Ishikawa (cell line): ENCODE results near the gene PAPPA.

Experiments
- CEBPB ChIP-seq: IDR thresholded peaks from 2 replicates; pipeline ENCODE4 v1.6.1; 2012
- CREB1 ChIP-seq: IDR thresholded peaks from 2 replicates; pipeline ENCODE4 v1.6.1; 2012; ENCODE audit warnings: low read depth
- EGR1 ChIP-seq: IDR thresholded peaks from 2 replicates; pipeline ENCODE4 v1.6.1; 2012
- EP300 ChIP-seq: IDR thresholded peaks from 2 replicates; pipeline ENCODE4 v1.6.1; 2012; ENCODE audit warnings: borderline replicate concordance
- FOXM1 ChIP-seq: IDR thresholded peaks from 2 replicates; pipeline ENCODE4 v1.6.1; 2012; ENCODE audit warnings: low read depth, borderline replicate concordance
- NFIC ChIP-seq: IDR thresholded peaks from 2 replicates; pipeline ENCODE4 v1.6.1; 2012
- RAD21 ChIP-seq: IDR thresholded peaks from 2 replicates; pipeline ENCODE4 v1.6.1; 2012; ENCODE audit warnings: low read depth
- TAF1 ChIP-seq: IDR thresholded peaks from 2 replicates; pipeline ENCODE4 v1.6.1; 2012; ENCODE audit warnings: low read depth, mild to moderate bottlenecking
- TCF12 ChIP-seq: IDR thresholded peaks from 2 replicates; pipeline ENCODE4 v1.6.1; 2012; ENCODE audit warnings: low read depth
- TEAD4 ChIP-seq: IDR thresholded peaks from 2 replicates; pipeline ENCODE4 v1.6.1; 2012
- YY1 ChIP-seq: IDR thresholded peaks from 2 replicates; pipeline ENCODE4 v1.6.1; 2012; ENCODE audit warnings: low read depth
- ZBTB7A ChIP-seq: IDR thresholded peaks from 2 replicates; pipeline ENCODE4 v1.6.1; 2012; ENCODE audit warnings: low read depth
- TF ChIP-seq, protein P1 (sequence below): IDR thresholded peaks from 2 replicates; pipeline ENCODE4 v1.6.1; 2012; ENCODE audit warnings: low read depth, mild to moderate bottlenecking
- TF ChIP-seq, protein P2 (sequence below): IDR thresholded peaks from 2 replicates; pipeline ENCODE4 v1.6.1; 2012
- TF ChIP-seq, protein P3 (sequence below): IDR thresholded peaks from 2 replicates; pipeline ENCODE4 v1.6.1; 2012

Gene PAPPA

DNA sequence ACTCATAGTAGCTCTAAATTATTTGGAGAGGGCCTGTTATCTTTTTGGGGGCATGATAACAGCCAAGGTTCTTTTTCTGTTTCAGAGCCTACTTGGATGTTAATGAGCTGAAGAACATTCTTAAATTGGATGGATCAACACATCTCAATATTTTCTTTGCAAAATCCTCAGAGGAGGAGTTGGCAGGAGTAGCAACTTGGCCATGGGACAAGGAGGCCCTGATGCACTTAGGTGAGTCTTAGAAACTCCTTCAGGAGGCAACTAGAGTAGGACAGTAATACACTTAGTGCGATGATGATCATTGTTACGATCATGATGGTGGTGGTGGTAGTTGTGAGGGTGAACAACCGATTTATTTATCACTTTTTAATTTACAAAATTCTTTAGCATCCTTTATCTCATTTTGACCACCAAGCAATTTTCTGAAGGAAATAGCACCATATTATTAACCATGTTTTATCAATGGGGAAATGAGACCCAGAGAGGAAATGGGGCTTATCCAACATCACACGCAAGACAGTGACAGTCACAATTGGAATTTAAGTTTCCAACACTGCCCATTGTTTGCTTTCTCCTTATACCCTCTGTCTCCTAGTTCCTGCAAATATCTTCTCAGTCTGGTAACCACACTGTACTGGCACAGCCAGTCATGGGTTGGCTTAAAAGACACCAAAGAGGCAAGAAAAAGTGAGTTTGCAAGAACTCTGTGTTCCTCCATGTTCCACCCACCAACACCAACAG is 54.0 kb downstream of the PAPPA start:
- TF ChIP-seq YY1 (no peak), TAF1 (no peak), EP300 (no peak), FOXM1 (no peak), EGR1 (no peak), CREB1 (no peak), TEAD4 (no peak), TCF12 (no peak), CEBPB (no peak), ZBTB7A (no peak), RAD21 (no peak), NFIC (no peak)
- TF ChIP-seq, protein P1, sequence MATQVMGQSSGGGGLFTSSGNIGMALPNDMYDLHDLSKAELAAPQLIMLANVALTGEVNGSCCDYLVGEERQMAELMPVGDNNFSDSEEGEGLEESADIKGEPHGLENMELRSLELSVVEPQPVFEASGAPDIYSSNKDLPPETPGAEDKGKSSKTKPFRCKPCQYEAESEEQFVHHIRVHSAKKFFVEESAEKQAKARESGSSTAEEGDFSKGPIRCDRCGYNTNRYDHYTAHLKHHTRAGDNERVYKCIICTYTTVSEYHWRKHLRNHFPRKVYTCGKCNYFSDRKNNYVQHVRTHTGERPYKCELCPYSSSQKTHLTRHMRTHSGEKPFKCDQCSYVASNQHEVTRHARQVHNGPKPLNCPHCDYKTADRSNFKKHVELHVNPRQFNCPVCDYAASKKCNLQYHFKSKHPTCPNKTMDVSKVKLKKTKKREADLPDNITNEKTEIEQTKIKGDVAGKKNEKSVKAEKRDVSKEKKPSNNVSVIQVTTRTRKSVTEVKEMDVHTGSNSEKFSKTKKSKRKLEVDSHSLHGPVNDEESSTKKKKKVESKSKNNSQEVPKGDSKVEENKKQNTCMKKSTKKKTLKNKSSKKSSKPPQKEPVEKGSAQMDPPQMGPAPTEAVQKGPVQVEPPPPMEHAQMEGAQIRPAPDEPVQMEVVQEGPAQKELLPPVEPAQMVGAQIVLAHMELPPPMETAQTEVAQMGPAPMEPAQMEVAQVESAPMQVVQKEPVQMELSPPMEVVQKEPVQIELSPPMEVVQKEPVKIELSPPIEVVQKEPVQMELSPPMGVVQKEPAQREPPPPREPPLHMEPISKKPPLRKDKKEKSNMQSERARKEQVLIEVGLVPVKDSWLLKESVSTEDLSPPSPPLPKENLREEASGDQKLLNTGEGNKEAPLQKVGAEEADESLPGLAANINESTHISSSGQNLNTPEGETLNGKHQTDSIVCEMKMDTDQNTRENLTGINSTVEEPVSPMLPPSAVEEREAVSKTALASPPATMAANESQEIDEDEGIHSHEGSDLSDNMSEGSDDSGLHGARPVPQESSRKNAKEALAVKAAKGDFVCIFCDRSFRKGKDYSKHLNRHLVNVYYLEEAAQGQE: no peak
- TF ChIP-seq, protein P2, sequence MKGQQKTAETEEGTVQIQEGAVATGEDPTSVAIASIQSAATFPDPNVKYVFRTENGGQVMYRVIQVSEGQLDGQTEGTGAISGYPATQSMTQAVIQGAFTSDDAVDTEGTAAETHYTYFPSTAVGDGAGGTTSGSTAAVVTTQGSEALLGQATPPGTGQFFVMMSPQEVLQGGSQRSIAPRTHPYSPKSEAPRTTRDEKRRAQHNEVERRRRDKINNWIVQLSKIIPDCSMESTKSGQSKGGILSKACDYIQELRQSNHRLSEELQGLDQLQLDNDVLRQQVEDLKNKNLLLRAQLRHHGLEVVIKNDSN: no peak
- TF ChIP-seq, protein P3, sequence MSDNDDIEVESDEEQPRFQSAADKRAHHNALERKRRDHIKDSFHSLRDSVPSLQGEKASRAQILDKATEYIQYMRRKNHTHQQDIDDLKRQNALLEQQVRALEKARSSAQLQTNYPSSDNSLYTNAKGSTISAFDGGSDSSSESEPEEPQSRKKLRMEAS: no peak

DNA sequence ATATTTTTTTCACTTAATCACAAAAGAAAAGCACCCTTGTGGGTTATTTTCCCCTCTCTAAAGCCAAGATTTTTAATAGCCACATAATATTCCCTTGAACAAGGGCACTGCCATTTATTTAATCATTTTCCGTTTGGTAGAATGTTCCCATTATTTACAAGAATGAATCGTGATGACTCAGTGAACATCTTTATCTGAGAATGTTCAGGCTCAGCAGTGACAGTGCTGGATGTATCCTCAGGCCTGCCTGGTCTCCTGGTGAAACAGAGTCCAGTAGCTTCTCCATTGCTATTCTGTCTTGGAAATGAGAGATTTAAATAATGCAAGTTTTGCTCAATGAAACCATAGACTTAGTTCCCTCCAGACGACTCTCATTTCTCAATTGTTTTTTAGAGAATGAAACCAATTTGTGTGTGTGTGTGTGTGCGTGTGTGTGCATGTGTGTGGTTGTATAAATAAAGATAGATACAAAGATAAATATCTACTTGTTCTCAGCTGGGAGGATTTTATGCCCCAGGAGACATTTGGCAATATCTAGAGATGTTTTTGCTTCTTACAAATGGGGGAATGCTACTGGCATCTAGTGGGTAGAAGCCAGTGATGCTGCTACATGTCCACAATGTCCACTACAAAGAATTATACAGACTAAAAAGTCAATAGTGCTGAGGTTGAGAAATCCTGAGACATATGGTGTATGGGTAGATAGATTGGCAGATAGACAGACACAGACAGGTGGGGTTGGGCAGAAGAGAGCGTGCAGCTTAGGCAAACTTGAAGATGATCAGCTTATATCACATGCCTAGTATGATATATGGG is 55.0 kb downstream of the PAPPA start:
- no peak for TF ChIP-seq FOXM1
- TF ChIP-seq CREB1: no peak
- no peak for TF ChIP-seq RAD21
- TF ChIP-seq TCF12: no peak

DNA sequence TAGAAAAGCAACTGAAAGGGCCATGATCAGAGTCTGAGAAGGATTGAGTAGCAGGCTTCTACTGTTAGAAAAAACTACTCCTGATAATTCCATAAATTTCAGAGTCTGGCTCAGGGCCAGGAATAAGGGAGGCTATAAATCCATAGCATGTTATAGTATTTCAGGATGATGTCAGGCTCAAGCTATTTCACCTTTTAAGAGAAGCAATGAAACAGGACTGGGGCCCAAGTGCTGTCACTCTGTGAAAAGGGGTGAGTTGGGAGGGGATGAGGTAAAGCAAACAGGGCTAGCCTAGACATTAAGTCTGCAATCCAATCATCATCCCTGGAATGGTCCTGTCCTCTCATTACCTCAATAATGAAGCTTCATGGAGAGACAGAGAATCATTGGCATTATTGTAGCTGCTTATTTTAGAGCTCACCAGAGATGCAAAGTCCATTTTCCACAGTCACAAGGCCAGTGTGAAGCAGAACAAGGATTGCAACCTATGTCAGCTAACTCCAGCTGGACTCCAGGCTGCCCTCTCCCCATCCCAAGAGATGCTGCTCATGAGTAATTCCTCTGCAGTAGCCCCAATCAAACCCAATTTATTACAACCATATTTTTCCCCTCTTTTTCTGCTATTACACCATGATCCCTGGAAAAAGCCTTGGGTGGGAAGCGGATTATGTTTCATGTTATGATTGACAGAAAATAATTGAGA is 56.0 kb downstream of the PAPPA start:
- TF ChIP-seq EP300: no peak
- no peak for TF ChIP-seq TCF12
- TF ChIP-seq, protein P3: no peak
- TF ChIP-seq, protein P1: no peak
- TF ChIP-seq NFIC: no peak
- no peak for TF ChIP-seq RAD21
- TF ChIP-seq TAF1: no peak
- TF ChIP-seq FOXM1: no peak

DNA sequence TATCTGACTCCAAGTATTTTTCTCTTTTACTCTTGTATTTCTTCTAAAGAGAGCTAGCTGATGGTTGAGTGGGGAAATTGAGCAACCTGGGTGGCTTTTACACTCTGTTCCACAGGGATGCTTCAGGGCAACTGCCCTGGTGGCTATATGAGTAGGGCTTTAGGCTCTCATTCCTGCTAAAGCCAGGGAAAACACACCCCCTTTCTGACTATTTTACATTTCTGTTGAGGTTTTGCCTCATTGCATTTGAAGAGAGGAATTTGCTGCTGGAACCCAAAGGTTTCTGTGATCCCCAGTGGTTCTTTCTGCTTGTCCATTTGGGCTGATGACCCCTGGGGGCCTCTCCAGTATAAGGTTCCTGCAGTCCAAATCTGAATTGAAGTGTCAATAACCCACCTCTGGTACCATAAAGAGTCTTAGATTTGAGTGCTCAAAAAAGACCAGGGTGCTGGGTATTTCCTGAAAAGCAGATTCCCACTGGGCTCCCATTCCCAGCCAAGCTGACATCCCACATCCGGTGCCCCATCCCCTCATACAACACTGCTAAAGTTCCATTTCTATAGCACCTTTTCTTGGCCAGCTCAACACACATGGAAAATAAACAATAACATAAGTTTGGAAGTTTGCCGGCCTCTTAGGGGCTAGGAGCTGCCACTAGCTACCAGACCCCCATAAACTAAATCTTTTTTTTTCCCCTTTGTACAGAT is 59.5 kb downstream of the PAPPA start:
- TF ChIP-seq, protein P3: no peak
- no peak for TF ChIP-seq TCF12
- no peak for TF ChIP-seq TEAD4
- TF ChIP-seq EP300: no peak
- TF ChIP-seq ZBTB7A: no peak
- TF ChIP-seq CREB1: no peak
- no peak for TF ChIP-seq TAF1
- TF ChIP-seq, protein P2: no peak
- TF ChIP-seq EGR1: no peak
- TF ChIP-seq YY1: no peak
- no peak for TF ChIP-seq NFIC

DNA sequence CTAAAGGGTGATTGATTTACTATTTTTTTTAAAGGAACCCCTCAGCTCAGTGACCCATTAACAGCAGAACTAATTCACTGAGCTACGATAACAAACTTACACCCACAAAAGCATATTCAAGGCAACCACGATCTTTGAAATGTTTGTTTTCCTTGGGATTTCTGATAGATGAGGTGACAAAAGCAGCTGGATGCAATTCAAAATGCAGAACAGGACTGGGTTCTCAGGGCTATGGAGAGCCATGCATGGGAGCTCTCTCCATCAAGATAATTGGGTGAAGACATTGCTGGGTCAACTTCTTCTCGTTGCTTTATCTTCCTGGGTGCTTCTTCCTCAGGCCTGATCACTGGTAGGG is 60.1 kb downstream of the PAPPA start:
- TF ChIP-seq ZBTB7A (no peak), TCF12 (no peak), EGR1 (no peak), CREB1 (no peak), YY1 (no peak), RAD21 (no peak)
- TF ChIP-seq, protein P3: no peak
